GM18870 (cell line): ENCODE results near the gene HBG1.

ENCODE experiments used
- ATAC-seq: cut with Tn5 transposase; IDR thresholded peaks from one replicate; pipeline ENCODE4 v1.9.1; 2021; ENCODE audit warnings: moderate library complexity; ENCODE audit not compliant: unreplicated experiment

The HBG1 gene

GRCh38 chr11:5229356-5229755 lies 20.3 kb downstream of the HBG1 start:
- no peak for ATAC-seq

DNA sequence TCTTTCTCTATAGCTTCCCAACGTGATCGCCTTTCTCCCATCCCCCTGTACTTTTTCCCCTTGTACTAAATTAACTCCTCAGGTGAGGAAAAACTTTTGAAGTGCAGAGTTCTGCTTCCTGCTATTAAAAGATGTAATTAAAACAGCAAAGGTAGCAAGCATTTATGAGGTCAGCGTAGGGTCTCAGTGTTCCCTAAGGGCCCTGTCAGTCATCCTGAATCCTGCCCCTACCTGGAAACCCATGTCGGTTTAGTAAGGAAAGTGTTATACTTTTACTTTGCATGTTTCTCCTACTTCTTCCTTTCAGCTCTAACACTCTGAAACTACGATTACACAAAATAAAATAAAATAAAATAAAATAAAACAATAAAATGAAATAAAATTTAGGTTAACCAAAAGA lies 21.5 kb downstream of the HBG1 start:
- no peak for ATAC-seq

- no peak for ATAC-seq
Observed at GRCh38 chr11:5227681-5228080, 22.0 kb downstream of the HBG1 start.

DNA sequence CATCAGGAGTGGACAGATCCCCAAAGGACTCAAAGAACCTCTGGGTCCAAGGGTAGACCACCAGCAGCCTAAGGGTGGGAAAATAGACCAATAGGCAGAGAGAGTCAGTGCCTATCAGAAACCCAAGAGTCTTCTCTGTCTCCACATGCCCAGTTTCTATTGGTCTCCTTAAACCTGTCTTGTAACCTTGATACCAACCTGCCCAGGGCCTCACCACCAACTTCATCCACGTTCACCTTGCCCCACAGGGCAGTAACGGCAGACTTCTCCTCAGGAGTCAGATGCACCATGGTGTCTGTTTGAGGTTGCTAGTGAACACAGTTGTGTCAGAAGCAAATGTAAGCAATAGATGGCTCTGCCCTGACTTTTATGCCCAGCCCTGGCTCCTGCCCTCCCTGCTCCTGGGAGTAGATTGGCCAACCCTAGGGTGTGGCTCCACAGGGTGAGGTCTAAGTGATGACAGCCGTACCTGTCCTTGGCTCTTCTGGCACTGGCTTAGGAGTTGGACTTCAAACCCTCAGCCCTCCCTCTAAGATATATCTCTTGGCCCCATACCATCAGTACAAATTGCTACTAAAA lies 22.8 kb downstream of the HBG1 start, which contains the start of gene HBB:
HBB (minus strand) TSS at position 340 of the 579 bp plus-strand sequence; CDS start at position 290, 50 bp downstream.
- no peak for ATAC-seq

- ATAC-seq: no peak
Observed at GRCh38 chr11:5225480-5225871, 24.2 kb downstream of the HBG1 start.

DNA sequence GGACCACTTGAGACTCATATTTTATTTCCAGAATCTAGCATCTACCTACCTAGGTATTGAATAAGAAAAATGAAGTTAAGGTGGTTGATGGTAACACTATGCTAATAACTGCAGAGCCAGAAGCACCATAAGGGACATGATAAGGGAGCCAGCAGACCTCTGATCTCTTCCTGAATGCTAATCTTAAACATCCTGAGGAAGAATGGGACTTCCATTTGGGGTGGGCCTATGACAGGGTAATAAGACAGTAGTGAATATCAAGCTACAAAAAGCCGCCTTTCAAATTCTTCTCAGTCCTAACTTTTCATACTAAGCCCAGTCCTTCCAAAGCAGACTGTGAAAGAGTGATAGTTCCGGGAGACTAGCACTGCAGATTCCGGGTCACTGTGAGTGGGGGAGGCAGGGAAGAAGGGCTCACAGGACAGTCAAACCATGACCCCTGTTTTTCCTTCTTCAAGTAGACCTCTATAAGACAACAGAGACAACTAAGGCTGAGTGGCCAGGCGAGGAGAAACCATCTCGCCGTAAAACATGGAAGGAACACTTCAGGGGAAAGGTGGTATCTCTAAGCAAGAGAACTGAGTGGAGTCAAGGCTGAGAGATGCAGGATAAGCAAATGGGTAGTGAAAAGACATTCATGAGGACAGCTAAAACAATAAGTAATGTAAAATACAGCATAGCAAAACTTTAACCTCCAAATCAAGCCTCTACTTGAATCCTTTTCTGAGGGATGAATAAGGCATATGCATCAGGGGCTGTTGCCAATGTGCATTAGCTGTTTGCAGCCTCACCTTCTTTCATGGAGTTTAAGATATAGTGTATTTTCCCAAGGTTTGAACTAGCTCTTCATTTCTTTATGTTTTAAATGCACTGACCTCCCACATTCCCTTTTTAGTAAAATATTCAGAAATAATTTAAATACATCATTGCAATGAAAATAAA lies 24.8 kb downstream of the HBG1 start:
- ATAC-seq: no peak

- no peak for ATAC-seq
Observed at GRCh38 chr11:5223686-5224085, 26.0 kb downstream of the HBG1 start.

DNA sequence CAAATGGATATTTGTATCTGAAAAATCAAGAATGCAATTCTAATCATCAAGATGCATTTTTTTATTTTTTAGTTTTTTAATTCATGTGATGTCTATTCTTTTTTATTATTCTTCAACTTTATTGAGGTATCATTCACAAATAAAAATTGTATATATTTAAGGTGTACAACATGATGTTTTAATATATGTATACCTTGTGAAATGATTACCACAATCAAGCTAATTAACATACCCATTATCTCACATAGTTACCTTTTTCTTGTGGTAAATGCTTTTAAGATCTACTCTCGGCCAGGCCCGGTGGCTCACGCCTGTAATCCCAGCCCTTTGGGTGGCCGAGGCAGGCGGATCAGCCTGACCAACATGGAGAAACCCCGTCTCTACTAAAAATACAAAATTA lies 26.5 kb downstream of the HBG1 start:
- ATAC-seq: no peak

DNA sequence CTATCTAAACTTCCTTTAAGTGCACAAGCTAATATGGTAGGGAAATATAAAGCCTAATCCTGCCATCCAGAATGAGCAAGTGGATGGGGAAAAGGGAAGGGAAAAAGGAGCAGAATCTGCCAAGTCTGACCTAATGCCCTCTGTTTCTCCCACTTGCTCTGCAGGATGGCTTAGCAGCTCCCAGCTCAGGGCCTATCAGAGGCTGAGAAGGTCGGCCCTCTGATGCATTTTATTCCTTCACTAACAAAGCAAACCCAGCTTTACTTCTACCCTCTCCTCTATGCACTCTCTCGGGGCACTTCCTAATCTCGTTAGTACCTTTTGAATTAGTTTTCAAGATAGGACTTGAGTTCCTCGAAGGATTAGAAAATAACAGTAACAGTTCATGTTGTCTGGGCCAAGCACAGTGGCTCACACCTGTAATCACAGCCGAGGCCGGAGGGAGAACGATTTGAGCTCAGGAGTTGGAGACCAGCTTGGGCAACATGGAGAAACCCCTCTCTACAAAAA lies 39.2 kb downstream of the HBG1 start:
- ATAC-seq: no peak

DNA sequence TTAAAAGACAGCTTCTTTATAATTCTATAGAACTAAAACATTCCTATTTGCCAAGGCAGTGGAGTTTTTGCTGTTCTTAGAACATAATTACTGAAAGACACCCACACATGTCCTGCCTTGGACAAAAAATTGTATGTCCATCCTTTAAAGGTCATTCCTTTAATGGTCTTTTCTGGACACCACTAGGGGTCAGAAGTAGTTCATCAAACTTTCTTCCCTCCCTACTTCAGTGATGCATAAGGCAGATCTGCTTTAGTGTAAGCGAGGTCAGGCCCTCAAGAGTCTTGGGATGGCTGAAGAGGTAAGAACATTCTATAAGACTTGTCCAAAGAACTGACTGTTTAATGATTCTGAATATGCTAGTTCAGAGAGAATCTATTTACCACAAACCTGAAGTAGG lies 44.9 kb downstream of the HBG1 start:
- ATAC-seq: peak; percentile 67

DNA sequence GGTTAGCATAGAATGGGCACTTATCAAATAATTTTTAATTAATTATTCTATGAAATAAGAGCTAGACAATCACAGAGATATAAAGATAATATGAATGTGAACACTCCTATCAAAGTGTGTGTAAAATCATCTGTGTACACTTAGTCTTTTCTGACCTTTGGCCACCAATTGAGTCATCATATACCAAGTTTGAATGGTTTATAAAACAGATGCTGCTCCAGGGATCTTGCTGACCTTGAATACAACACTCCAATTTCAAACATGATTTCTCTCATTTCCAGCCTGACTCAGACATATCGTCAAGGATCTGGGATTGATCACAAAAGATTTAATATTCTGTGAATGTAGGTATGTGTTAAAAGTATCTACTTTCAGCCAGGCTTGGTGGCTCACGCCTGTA lies 46.3 kb downstream of the HBG1 start:
- no peak for ATAC-seq

GRCh38 chr11:5200582-5200981 lies 49.1 kb downstream of the HBG1 start, which contains the start of gene OR51V1:
Gene OR51V1, minus strand, starts transcription at chr11:5200682. Its CDS starts 0 bp downstream, at chr11:5200682.
- no peak for ATAC-seq

DNA sequence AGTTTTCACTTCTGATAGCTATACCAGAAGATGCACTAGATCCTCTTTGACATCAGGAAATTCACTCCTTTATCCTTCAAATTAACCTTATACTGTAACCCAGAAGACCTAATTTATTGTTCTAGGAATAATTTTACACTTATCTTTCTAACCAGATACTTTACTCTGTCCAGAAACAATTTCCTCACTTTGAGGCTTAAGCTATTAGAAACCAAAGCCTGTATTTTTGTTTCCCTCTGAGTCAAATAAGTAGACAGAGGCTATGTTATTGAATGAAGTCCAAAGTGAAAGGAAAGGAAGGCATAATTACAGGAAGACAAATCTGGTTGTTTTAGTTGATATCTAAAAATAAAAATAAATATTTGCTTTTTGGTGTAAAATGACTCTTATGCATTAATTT lies 51.4 kb downstream of the HBG1 start:
- no peak for ATAC-seq
